GM21717 (cell line): ENCODE results near the gene CCND1.
"Not testable (repeated sequence)": the region's sequence is repeated elsewhere in the genome, so short reads cannot be mapped to it uniquely, and the experiment has no call there.

Source experiments
- ATAC-seq: cut with Tn5 transposase; IDR thresholded peaks from one replicate; pipeline ENCODE4 v1.9.1; 2021; ENCODE audit warnings: mild to moderate bottlenecking, moderate library complexity; ENCODE audit not compliant: unreplicated experiment

The CCND1 gene

DNA sequence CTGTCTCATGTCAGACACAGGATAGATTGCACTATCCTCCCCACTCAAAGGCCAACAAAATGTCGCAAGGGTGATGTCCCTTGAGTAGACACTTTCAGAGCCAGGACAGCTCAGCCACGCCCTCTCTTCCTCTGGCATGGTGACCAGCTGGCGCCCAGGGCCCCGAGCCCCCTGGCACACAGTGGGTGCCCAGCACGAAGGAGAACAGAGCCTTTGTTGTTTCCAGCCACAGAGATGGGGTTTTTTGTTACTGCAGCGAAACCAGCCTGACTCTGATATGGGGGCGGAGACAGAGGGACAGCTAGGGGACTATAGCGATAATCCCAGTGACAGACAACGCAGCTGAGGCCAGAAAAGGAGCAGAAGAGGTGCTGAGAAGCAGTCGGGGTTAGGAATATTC, 23.3 kb upstream of the CCND1 start:
- no peak for ATAC-seq

DNA sequence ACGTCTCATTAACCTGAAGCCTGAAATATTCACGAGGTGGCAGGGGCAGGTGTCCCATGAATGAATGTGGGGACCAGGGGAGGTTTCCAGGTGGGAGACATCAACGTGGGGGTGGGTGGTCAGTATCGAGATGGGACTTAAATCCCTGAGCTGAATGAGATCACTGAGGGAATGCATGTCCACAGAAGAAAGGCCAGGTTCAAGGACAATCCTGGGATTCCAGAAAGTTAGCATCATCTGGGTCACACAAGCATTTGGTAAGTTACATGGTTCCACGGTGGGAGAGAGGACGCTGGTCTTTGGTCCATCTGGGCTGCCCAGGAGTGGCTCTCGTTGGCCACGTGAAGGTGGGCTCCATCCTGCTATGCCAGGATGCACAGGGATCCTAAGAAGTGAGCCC, 22.7 kb upstream of the CCND1 start:
- ATAC-seq: no peak

DNA sequence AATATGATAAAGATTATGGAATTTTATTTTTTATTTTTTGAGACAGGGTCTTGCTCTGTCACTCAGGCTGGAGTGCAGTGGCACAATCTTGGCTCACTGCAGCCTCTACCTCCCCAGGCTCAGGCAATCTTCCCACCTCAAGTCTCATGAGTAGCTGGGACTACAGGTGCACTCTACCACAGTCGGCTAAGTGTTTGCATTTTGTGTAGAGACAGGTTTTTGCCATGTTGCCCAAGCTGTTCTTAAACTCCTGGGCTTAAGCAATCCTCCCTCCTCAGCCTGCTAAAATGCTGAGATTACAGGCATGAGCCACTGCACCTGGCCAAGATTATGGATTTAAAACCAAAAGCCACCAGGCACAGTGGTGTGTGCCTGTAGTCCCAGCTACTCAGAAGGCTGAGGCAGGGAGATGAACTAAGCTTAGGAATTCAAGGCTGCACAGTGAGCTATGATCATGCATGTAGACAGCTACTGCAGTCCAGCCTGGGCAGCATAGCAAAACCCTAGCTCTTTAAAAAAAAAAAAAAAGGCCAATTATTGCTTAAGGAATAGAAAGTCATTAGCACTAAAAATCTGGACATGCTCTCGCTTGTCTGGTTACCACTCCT, 20.2 kb upstream of the CCND1 start:
- no peak for ATAC-seq

DNA sequence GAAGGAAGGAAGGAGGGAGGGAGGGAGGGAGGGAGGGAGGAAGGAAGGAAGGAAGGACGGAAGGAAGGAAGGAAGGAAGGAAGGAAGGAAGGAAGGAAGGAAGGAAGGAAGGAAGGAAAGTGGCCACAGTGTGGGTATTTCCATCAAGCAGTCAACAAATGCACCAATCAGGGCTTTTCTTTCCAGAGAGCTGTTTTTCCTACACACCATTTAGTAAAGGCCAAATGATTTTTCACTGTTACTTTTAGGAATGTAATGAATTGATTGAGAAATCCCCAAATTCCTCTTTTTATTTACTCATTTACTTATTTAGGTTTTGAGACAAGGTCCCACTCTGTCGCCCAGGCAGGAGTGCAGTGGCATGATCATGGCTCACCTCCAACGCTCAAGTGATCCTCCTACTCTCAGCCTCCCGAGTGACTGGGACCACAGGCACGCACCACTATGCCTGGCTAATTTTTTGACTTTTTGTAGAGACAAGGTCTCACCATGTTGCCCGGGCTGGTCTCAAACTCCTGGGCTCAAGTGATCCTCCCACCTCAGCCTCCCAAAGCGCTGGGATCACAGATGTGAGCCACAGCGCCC, 18.8 kb upstream of the CCND1 start:
- not testable (repeated sequence) for ATAC-seq

DNA sequence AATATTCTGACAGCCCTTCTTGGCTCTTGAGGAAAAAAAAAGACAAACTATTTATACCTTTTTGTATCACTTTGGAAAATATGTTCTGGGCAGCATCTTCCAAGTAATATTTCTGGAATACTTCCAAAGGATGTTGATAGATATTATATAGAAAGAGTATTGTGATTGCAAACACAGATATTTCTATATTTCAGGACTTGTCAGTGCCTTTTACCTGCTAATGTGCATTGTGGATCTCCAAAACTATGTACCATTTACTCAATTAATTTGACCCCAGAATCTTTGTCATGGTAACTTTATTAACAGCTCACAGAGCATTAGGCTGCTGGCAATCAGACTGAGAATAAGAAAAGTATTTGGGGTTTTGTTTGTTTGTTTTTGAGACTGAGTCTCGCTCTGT, 16.7 kb upstream of the CCND1 start:
- no peak for ATAC-seq

DNA sequence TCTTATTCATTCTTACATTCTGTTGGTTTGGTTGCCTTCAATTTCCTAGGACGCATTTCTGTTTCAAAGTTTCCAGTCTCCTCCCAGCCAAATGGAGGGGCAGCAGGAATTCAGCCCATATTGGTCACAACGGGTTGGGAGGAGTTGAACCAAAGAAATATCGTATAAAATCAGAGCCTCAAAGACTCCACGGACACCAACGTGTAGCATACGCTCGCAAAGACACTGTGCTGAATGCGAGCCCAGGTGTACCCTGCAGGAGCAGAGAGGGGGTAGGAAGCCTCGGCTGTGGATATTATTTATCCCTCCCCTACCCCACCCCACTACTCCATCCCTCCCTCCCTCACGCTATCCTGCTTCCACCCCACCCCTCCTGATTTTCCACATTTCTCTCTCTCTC, 15.5 kb upstream of the CCND1 start:
- ATAC-seq: no peak

DNA sequence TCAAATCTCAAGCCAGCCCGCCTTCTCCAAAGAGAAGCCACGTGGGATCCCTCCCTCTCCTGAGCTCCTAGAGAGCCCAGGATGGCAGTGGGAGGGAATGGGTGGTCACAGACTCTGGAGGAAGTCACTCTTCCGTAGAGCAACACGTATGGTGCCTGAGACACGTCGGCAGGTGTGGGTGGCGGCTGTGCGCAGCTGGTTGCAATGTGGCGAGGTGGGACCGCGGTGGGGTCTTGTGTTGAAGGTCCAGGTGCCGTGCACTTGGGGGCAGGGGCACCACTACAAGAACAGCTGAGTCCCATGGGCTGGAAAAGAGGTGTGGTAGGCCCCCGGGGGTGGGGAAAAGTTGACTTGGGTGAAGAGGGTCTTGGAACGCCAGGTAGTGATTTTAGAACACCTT, 13.4 kb upstream of the CCND1 start:
- no peak for ATAC-seq

DNA sequence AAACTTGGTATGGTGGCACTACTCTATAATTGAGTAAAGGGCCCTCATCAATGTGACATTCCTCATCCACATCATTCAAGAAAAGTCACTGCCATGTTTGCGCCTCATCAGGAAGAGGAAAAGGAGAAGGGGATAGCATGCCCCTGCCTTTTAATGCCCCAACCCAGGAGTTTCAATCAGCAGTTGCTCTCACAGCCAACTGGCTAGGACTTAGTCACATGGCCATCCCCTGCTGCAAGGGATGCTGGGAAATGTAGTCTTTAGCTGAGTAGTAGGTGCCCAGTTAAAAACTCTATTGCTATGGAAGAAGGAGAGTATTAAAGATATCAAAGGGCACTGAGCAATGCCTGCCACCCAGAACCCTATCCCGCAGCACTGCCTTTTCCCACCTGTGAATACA, 10.9 kb upstream of the CCND1 start:
- ATAC-seq: no peak

DNA sequence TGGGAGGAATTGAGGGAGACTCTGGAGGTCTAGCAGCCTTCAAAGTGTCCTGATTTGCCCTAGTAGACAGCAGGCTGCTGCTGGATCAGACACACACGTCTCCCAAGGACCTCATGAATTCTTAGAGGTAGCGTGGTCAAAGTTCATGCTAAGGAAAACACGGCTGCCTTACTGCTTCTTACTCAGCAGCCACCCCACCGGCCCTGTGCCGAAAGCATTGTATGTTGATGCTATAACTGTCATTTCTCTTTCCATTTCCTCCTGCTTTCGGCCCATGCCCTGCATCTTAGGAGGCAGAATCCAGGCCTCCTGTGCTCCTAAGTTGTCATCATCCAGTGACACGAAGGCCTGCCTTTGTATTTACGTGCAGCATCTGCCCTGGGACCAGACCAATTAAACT, 10.5 kb upstream of the CCND1 start:
- no peak for ATAC-seq

DNA sequence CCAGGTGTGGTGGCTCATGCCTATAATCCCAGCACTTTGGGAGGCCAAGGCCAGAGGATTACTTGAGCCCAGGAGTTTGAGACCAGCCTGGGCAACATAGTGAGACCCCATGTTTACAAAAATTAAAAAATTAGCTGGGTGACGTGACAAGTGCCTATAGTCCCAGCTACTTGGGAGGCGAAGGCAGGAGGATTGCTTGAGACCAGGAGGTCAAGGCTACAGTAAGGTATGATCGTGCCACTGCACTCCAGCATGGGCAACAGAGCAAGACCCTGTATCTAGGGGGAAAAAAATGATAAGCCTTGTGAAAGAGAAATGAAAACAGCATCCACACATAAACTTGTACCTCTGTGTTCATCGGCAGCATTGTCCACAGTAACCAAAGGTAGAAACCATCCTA, 8.1 kb upstream of the CCND1 start:
- ATAC-seq: no peak

DNA sequence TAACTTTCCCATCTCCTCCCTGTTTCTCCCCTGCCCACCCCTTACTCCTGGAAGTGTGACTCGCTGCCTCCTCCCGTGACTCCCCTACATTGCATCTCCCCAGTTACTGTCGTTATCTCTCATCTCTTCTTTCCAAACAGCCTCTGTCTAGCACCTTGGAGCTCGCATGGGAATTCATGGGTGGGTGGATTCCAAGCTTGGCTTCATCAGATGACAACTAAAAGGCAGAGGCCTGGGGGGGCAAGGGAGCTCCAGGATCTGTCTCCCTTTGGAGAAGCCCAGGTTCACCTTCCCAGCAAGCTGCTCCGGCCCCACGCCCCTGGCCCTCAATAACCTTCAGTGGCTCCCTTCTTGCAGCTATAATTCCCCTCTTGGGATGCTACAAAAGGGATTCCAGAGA, 6.9 kb upstream of the CCND1 start:
- no peak for ATAC-seq

DNA sequence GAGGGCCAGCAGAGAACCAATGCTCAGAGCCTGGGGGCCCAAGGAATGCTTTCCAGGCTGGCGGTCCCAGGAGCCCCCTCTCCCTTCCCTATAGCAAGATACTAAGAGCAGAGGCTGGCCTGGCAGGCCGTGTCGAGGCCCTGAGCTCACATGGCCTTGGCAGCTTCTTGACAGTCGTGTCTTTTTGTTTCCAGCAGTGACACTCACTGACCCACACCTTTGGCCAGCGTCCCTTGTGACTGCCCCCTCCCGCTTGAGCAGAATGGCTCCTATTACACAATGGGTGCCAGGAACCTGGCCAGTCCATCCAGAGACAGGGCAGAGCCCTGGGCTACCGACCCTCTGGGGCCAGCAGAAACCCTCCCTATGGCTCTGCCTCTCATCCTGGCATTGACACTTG, 6.4 kb upstream of the CCND1 start:
- ATAC-seq: no peak

DNA sequence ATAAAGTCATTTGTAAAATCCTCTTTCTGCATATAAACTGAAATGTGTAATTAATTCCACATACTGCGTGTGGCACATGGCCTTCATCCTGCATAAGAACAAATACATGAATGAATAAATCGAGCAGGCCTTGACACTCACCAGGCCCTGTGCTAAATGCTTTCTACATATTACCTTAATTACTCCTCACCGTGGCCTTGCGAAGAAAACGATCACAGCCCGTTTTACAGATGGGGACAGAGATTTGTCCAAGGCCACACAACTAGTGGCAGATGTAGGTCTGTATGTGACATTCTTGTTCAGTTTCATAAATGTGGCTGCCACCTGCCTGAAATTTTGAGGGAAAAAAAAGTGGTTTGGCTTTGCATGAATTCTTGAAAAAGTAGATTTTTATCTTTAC, 5.8 kb upstream of the CCND1 start:
- ATAC-seq: no peak

DNA sequence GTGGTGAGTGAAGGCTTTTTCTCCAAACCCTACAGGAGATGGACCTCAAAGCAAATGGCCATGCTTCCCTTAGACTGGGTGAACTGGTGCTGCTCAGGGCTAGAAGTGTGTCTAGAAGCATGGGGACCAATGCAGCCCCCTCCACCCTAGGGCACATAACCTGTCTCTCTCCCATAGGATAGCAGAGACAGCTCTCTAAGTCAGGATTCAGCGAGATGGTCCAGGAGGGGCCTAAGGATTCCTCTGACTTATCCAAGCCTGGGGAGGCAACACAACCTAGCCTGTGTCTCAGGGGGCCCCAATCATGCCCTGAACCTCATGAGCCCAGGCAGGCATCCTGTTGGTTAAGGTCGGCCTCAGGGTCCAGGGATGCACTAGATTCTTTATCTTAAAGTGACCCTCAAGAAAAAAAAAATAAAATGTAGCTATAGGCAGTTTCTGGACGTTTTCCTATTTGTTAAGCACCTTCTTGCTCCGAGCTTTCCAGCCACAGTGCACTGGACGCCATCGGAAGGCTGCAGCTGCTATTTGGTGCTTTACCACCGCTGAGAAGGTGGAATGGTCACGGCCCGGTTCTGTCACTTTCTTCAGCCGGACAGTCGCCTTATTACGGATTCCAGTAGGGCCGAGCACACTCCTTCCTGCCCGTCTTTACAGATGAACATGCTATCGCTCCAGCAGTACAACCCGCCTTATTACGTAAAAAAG, 5.0 kb upstream of the CCND1 start:
- ATAC-seq: no peak

DNA sequence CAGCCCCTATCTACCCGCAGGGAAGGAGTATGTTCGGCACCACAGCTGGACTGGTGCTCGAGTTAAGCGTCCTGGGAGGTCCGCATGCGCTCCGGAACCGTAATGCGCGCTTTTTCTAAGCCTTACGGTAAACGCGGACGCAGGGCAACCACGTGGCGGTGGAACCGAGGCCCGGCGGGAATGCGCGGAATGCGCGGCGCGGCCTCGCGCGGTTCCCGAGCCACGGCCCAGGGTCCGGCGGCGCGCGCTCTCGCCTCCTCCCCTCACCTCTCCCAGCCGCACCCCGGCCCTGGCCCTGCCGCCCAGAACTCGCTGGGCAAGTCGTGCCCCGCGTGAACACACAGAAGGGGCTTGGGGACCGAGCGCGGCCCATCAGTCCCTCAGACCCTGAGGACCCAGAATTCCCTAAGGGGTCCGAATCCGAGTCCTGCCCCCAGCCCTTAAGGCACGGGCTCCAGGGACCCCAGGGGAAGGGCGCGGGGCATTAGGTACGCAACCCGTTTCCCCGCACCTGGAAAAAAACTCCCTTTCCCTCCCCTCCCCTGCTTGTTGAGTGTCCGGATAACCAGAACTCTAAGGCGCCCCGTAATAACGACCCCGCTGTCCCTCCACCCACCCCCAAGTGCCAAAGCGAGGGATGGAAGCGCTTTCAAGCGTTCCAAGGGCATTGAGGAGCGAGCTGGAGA, 4.3 kb upstream of the CCND1 start:
- no peak for ATAC-seq

DNA sequence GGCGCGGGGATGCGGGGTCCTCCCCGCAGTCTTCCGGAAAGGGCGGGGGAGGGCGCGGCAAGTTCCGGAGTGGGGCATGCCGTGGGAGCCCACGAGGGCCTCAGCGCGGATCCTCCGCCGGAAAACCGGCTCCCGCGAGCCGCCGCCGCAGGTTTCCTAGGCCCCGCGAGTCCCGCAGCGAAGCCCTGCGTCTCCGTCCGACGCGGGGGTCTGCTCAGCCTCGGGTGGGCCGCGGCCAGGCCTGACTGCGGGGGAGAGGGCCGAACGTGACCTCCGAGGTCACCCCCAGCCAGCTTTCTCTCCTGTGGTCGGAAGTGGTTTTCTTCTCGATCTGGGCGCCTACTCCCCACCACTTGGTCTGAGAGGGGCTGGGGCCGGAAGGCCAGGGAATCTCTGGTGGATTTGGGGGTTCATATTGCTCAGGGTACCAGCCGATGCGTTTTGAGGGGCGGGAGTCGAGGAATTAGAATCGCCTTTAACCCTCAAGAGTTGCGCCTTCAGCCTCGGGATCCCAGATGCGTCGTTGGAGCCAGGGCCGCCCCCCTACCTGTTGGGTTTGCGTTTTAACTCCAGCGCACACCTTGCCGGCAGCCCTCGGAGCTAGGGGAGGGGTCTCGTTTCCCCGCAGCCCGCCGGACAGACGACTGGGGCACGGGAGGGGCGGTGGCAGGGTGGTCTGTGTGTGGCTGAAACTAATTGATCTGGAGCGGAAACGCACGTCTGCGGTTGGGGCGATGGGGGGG, 3.6 kb upstream of the CCND1 start:
- no peak for ATAC-seq

DNA sequence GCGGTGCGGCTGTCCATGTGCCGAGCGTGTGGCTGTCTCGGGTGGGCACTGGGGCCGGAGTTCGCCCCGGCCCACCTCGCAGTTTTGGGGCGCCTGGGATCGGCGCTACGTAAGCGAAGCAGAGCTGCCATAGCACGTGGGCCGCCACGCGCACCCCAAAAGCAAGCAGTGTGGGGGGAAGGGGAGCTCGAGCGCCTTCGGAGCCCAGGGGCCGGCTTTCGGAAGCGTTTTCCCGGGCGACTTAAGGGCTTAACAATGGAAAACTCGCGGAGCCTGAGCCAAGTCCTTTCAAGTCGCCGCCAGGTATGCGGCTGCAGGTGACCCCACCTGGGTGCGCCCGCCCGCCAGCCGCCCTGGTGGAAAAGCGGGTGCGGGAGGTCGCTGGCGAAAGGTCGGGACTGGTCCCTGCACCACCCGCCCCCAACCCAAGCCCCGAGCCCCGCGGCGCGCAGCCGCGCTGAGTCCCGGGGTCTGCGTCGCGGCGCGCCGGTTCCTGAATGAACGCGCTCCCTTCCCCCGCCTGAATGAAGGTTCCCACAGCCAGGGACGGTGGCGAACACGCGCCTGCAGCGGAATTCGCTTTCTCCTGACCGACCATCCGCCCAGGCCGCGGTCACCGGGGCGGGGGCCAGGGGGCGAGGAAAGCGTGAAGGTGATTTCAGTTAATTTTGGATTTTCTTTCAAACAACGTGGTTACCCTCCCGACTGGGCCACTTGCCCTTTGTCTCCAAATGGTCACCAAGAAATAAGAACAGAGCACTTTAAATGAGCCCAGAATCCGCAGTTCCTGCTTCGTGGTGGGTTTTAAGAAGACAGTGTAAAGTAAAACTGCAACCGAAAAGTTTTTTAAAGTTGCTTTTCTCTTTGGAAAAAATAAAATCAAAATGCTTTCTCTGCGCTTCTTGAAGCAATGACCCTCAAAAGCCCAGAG, 2.8 kb upstream of the CCND1 start:
- ATAC-seq: no peak

DNA sequence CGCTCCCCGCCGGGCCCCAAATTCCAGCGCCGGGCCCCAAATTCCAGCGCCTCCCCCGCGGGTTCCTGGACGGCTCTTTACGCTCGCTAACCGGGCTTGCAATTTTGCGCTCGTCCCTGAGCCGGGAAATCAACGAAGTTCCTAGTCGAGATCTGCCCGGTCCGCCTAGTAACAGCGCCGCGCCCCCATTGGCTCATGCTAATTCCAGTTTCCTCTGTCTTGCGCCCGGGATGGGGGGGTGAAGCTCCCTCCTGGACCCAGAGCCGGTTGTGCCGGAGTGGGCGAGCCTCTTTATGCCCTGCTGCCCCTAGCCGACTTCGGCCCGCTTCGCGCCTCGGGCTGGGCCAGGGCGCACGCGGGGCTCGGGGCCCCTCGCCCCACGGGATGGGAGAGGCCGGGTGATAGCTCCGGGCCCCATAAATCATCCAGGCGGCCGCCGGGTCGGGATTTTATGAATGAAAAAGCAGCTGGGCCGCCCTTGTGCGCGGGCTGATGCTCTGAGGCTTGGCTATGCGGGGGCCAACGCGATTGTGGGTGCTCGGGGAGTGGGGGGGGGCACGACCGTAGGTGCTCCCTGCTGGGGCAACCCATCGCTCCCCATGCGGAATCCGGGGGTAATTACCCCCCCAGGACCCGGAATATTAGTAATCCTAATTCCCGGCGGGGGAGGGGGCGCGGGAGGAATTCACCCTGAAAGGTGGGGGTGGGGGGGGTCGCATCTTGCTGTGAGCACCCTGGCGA, 1.8 kb upstream of the CCND1 start:
- no peak for ATAC-seq

DNA sequence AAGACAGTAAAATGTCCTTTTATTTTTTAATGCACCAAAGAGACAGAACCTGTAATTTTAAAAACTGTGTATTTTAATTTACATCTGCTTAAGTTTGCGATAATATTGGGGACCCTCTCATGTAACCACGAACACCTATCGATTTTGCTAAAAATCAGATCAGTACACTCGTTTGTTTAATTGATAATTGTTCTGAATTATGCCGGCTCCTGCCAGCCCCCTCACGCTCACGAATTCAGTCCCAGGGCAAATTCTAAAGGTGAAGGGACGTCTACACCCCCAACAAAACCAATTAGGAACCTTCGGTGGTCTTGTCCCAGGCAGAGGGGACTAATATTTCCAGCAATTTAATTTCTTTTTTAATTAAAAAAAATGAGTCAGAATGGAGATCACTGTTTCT, 1.1 kb upstream of the CCND1 start:
- ATAC-seq: no peak
